Upper lobe of left lung (tissue), 4 donors: ENCODE data around the gene CDKAL1.
"Not testable (repeated sequence)": the region's sequence is repeated elsewhere in the genome, so short reads cannot be mapped to it uniquely, and the experiment has no call there.

Experiments
- CTCF ChIP-seq, 6 experiments: fragments of 450-650 bp in 4 of 6; fragments of 200-600 bp in 2 of 6; sonication (generic) in 2 of 6; IDR thresholded peaks; one replicate each; pipeline ENCODE4 v1.5.1; 2016 to 2019; ENCODE audit warnings: antibody characterized with exemption in 6 of 6
- POLR2AphosphoS5 ChIP-seq, 2 donors: sonication (generic); formaldehyde crosslinking; IDR thresholded peaks; one replicate each; pipeline ENCODE4 v1.5.1; 2017; ENCODE audit warnings: antibody characterized with exemption in 2 of 2

- not testable (repeated sequence) for TF ChIP-seq CTCF, POLR2AphosphoS5 (IDR thresholded peaks at IDR 0.05)
These were observed 297.0 kb downstream of the CDKAL1 start for GRCh38 chr6:20831251-20831650.
